B cell (primary cell): ENCODE measurements around the gene RNF212. TPM values are rescaled to one million over a fixed set of nuclear protein-coding genes. Genes with fewer than 3 reads are reported as not detected.

Source experiments
- ATAC-seq: fragments of 200-7000 bp; cut with Tn5 transposase; one replicate; pipeline ENCODE4 v1.10.0; 2021; ENCODE audit warnings: low read depth, mild to moderate bottlenecking, moderate number of reproducible peaks, moderate library complexity
- CTCF ChIA-PET: fragments of 350-600 bp; sonication (Branson Sonifier 250); formaldehyde crosslinking; loops from one replicate; lab custom pipeline; 2021; ENCODE audit warnings: antibody characterized with exemption, inconsistent platforms; lab: Charles Lee
- POLR2A ChIA-PET: fragments of 350-600 bp; sonication (Branson Sonifier 250); formaldehyde crosslinking; loops from one replicate; lab custom pipeline; 2021; ENCODE audit warnings: antibody characterized with exemption; lab: Charles Lee
- DNase-seq: peaks from one replicate; pipeline ENCODE4 v3.0.0; 2013
- H2AFZ ChIP-seq: 2 replicates; pipeline ENCODE4 v1.6.1; 2012; ENCODE audit warnings: mild to moderate bottlenecking, low read depth, low read length; ENCODE audit not compliant: insufficient read depth, poor library complexity, severe bottlenecking
- H3K27ac ChIP-seq, 2 donors: 1 replicate in 1 of 2; 2 replicates in 1 of 2; pipeline ENCODE4 v1.5.1; 2012 to 2013; ENCODE audit warnings: low read length in 2 of 2, mild to moderate bottlenecking in 2 of 2, moderate library complexity in 1 of 2
- H3K27me3 ChIP-seq, 4 experiments: fragments of 200-600 bp in 1 of 4; sonication (generic) in 1 of 4; replicated peaks in 1 of 4; 1 replicate in 2 of 4; 2 replicates in 2 of 4; pipeline versions ENCODE4 v1.6.1 to v1.7.0; 2013 to 2016; ENCODE audit warnings: low read length in 3 of 4, mild to moderate bottlenecking in 2 of 4, mixed read lengths in 1 of 4, moderate library complexity in 1 of 4; ENCODE audit not compliant: insufficient read depth in 4 of 4, control insufficient read depth in 3 of 4; ENCODE audit errors: control extremely low read depth in 1 of 4
- H3K36me3 ChIP-seq, 2 experiments: replicated peaks in 1 of 2; 1 replicate in 1 of 2; 2 replicates in 1 of 2; pipeline versions ENCODE4 v1.6.1 to v1.7.1; 2013; ENCODE audit warnings: low read length in 1 of 2; ENCODE audit not compliant: insufficient read depth in 2 of 2, control insufficient read depth in 1 of 2; ENCODE audit errors: control extremely low read depth in 1 of 2, extremely low read depth in 1 of 2
- H3K4me1 ChIP-seq, 2 donors: fragments of 200-600 bp in 1 of 2; sonication (generic) in 1 of 2; 1 replicate in 1 of 2; 2 replicates in 1 of 2; pipeline versions ENCODE4 v1.5.1 to v1.6.1; 2013 to 2017; ENCODE audit warnings: low read length in 2 of 2; ENCODE audit not compliant: control insufficient read depth in 2 of 2, insufficient read depth in 2 of 2
- H3K4me2 ChIP-seq: replicated peaks from 2 replicates; pipeline ENCODE3; 2012; ENCODE audit warnings: mild to moderate bottlenecking, low read depth, low read length; ENCODE audit not compliant: poor library complexity, severe bottlenecking
- H3K4me3 ChIP-seq, 5 experiments: fragments of 200-600 bp in 1 of 5; sonication (generic) in 1 of 5; 1 replicate in 3 of 5; 2 replicates in 2 of 5; pipeline versions ENCODE4 v1.5.1 to v1.7.0; 2011 to 2016; ENCODE audit warnings: low read length in 4 of 5, mild to moderate bottlenecking in 4 of 5, low read depth in 2 of 5, control low read depth in 1 of 5, moderate library complexity in 1 of 5; ENCODE audit not compliant: insufficient read depth in 1 of 5; ENCODE audit errors: control extremely low read depth in 1 of 5, extremely low read depth in 1 of 5
- H3K79me2 ChIP-seq: fragments of 200-600 bp; sonication (generic); one replicate; pipeline ENCODE4 v1.6.0; 2016; ENCODE audit warnings: low read length; ENCODE audit not compliant: control insufficient read depth, insufficient read depth
- H3K9ac ChIP-seq: fragments of 200-600 bp; sonication (generic); 2 replicates; pipeline ENCODE4 v1.6.1; 2017; ENCODE audit warnings: mild to moderate bottlenecking, low read length, moderate library complexity
- H3K9me3 ChIP-seq, 3 donors: one replicate each; pipeline versions ENCODE4 v1.6.1 to v1.7.1; 2013; ENCODE audit warnings: low read length in 2 of 3; ENCODE audit not compliant: control insufficient read depth in 2 of 3, insufficient read depth in 1 of 3; ENCODE audit errors: control extremely low read depth in 1 of 3
- H4K20me1 ChIP-seq: 2 replicates; pipeline ENCODE4 v1.6.0; 2012; ENCODE audit warnings: mild to moderate bottlenecking, low read length; ENCODE audit not compliant: insufficient read depth, control insufficient read depth, poor library complexity, severe bottlenecking
- H3K27ac Mint-ChIP-seq: one replicate; pipeline ENCODE4 v1.8.0; 2021; ENCODE audit warnings: mixed read lengths
- H3K27me3 Mint-ChIP-seq: one replicate; pipeline ENCODE4 v1.8.0; 2021; ENCODE audit warnings: mixed read lengths
- H3K4me1 Mint-ChIP-seq: one replicate; pipeline ENCODE4 v1.8.0; 2021; ENCODE audit warnings: mixed read lengths
- H3K4me3 Mint-ChIP-seq: one replicate; pipeline ENCODE4 v1.8.0; 2021; ENCODE audit warnings: mixed read lengths
- H3K9me3 Mint-ChIP-seq: one replicate; pipeline ENCODE4 v1.8.0; 2022; ENCODE audit warnings: mixed read lengths; ENCODE audit not compliant: insufficient read depth
- CTCF ChIP-seq: fragments of 200-600 bp; IDR thresholded peaks from one replicate; pipeline ENCODE4 v1.8.0; 2022; ENCODE audit warnings: antibody characterized with exemption, mild to moderate bottlenecking
- EZH2 ChIP-seq: IDR thresholded peaks from 2 replicates; pipeline ENCODE4 v1.6.1; 2012; ENCODE audit warnings: borderline replicate concordance, low read depth, mild to moderate bottlenecking, moderate library complexity, low read length; ENCODE audit not compliant: insufficient read depth, poor library complexity, severe bottlenecking
- WGBS: methylation state at CpG from one replicate; pipeline ENCODE4 v1.1.5; 2013; ENCODE audit warnings: missing lambda C conversion rate; ENCODE audit not compliant: insufficient coverage; 5-methylcytosine and 5-hydroxymethylcytosine counted together
- intact Hi-C: fragments of 100-400 bp; cut with micrococcal nuclease; formaldehyde crosslinking; loops from one replicate; pipeline ENCODE4 v1.10.0; 2022
- polyA plus RNA-seq: library from polyadenylated mRNA; depleted of rRNA; stranded (reverse); fragments of >200 nt; gene quantifications from 2 replicates; pipeline ENCODE4 v1.2.3, GENCODE V29; 2012
- total RNA-seq, 2 donors: library from RNA; stranded (reverse); fragments of 120-200 nt in 1 of 2; gene quantifications; 1 replicate in 1 of 2; 2 replicates in 1 of 2; pipeline versions ENCODE4 v1.2.3 to v1.2.4, GENCODE V29; 2013 to 2022

The RNF212 gene
- total and polyA plus RNA-seq, 2 donors (not counting 1 experiment from before 2014, with no cell fraction given): 2.1 to 5.9 TPM

- no peaks in the 10 kb centered on the region for H3K79me2 ChIP-seq
- H2AFZ ChIP-seq: no peak overlapping the region
- peaks cover 0 to 29% (median 0%) of the 10 kb centered on the region in 4 experiments for H3K27me3 ChIP-seq
- no peak overlapping the region for H3K4me2 ChIP-seq
- no peaks in the 10 kb centered on the region for H3K27me3 Mint-ChIP-seq
- H3K4me1 ChIP-seq: no peaks in the 10 kb centered on the region
- intact Hi-C loops: no loop called here
- H4K20me1 ChIP-seq: no peaks in the 10 kb centered on the region
- no peaks in the 10 kb centered on the region for H3K9me3 Mint-ChIP-seq
- peaks cover 0 to 6% (median 0%) of the 10 kb centered on the region in 3 donors for H3K9me3 ChIP-seq
- no peak overlapping the region for H3K27ac ChIP-seq
- ChIA-PET POLR2A (no interaction called here), CTCF (no interaction called here)
- no peak overlapping the region for H3K4me3 ChIP-seq
- ATAC-seq: no peak
- no peak for DNase-seq
- H3K9ac ChIP-seq: no peak overlapping the region
- WGBS: 86% methylated on average over 9 of the region's 10 CpGs
- H3K4me1 Mint-ChIP-seq: no peaks in the 10 kb centered on the region
- no peaks in the 10 kb centered on the region for H3K36me3 ChIP-seq
- no peak overlapping the region for H3K4me3 Mint-ChIP-seq
- H3K27ac Mint-ChIP-seq: no peak overlapping the region
- no peak for TF ChIP-seq CTCF
- no peak for TF ChIP-seq EZH2
These were observed 80.5 kb downstream of the RNF212 start for GRCh38 chr4:1032861-1033260.

GRCh38 chr4:1031956-1032795, 81.2 kb downstream of the RNF212 start:
- peaks cover 0 to 29% (median 0%) of the 10 kb centered on the region in 4 experiments for H3K27me3 ChIP-seq
- CTCF ChIA-PET: no interaction called here

More at GRCh38 chr4:1031956-1032795, 81.2 kb downstream of the RNF212 start:
- H3K27ac ChIP-seq: no peak overlapping the region
- Mint-ChIP-seq H3K27me3 (no peaks in the 10 kb centered on the region), H3K4me3 (no peak overlapping the region), H3K27ac (no peak overlapping the region), H3K9me3 (no peaks in the 10 kb centered on the region), H3K4me1 (no peaks in the 10 kb centered on the region)
- ATAC-seq (no peak), DNase-seq (no peak)
- no peak overlapping the region for H3K4me3 ChIP-seq
- WGBS: 64% methylated on average over 37 of the region's 37 CpGs
- no peaks in the 10 kb centered on the region for H4K20me1 ChIP-seq
- H2AFZ ChIP-seq: no peak overlapping the region
- no peak for TF ChIP-seq EZH2
- no peak for TF ChIP-seq CTCF
- no peak overlapping the region for H3K4me2 ChIP-seq
- intact Hi-C loops: no loop called here
- no peak overlapping the region for H3K9ac ChIP-seq
- POLR2A ChIA-PET: no interaction called here
- no peaks in the 10 kb centered on the region for H3K79me2 ChIP-seq
- no peaks in the 10 kb centered on the region for H3K4me1 ChIP-seq
- H3K9me3 ChIP-seq: peaks cover 0 to 6% (median 0%) of the 10 kb centered on the region in 3 donors
- H3K36me3 ChIP-seq: no peaks in the 10 kb centered on the region
